GM23338 (cell line): ENCODE results near the gene BANK1. TPM values are rescaled to one million over a fixed set of nuclear protein-coding genes. Genes with fewer than 3 reads are reported as not detected.

Source experiments
- ATAC-seq: fragments of 200-7000 bp; cut with Tn5 transposase; 3 replicates; pipeline ENCODE4 v1.9.1; 2020
- DNase-seq: peaks from one replicate; pipeline ENCODE4 v3.0.0-alpha.2; 2015; ENCODE audit warnings: low spot score
- H2AFZ ChIP-seq: fragments of 200-600 bp; sonication (generic); 2 replicates; pipeline ENCODE4 v1.8.0; 2016; ENCODE audit warnings: antibody characterized with exemption, mild to moderate bottlenecking, moderate library complexity
- H3F3A ChIP-seq: fragments of 200-600 bp; sonication (generic); replicated peaks from 2 replicates; pipeline ENCODE4 v1.8.0; 2017; ENCODE audit warnings: antibody characterized with exemption, mixed run types, low read depth
- H3K27ac ChIP-seq: fragments of 200-600 bp; sonication (generic); 2 replicates; pipeline ENCODE4 v1.6.1; 2016; ENCODE audit warnings: low read depth
- H3K27me3 ChIP-seq: fragments of 200-600 bp; sonication (generic); 2 replicates; pipeline ENCODE4 v1.8.0; 2016; ENCODE audit warnings: mild to moderate bottlenecking, mixed run types, moderate library complexity; ENCODE audit not compliant: insufficient read depth
- H3K36me3 ChIP-seq: fragments of 200-600 bp; sonication (generic); 2 replicates; pipeline ENCODE4 v1.8.0; 2016; ENCODE audit warnings: mild to moderate bottlenecking; ENCODE audit not compliant: insufficient read depth
- H3K4me1 ChIP-seq: fragments of 200-600 bp; sonication (generic); 2 replicates; pipeline ENCODE4 v1.8.0; 2016; ENCODE audit warnings: mild to moderate bottlenecking, moderate library complexity; ENCODE audit not compliant: insufficient read depth
- H3K4me2 ChIP-seq: fragments of 200-600 bp; sonication (generic); 2 replicates; pipeline ENCODE4 v1.7.1; 2017; ENCODE audit warnings: mixed run types
- H3K4me3 ChIP-seq: fragments of 200-600 bp; sonication (generic); 2 replicates; pipeline ENCODE4 v1.6.1; 2016; ENCODE audit warnings: mixed run types
- H3K79me2 ChIP-seq: fragments of 200-600 bp; sonication (generic); replicated peaks from 2 replicates; pipeline ENCODE4 v1.8.0; 2017; ENCODE audit warnings: mild to moderate bottlenecking; ENCODE audit not compliant: insufficient read depth
- H3K9me2 ChIP-seq: fragments of 200-600 bp; sonication (generic); 2 replicates; pipeline ENCODE4 v1.8.0; 2017; ENCODE audit not compliant: insufficient read depth
- H4K20me1 ChIP-seq: fragments of 200-600 bp; sonication (generic); replicated peaks from 2 replicates; pipeline ENCODE4 v1.8.0; 2017; ENCODE audit warnings: mild to moderate bottlenecking; ENCODE audit not compliant: insufficient read depth
- H3K27ac Mint-ChIP-seq: 2 replicates; pipeline ENCODE4 v1.8.0; 2020; ENCODE audit warnings: inconsistent platforms, mild to moderate bottlenecking, moderate library complexity, mixed read lengths
- H3K27me3 Mint-ChIP-seq: 3 replicates; pipeline ENCODE4 v1.8.0; 2022; ENCODE audit warnings: low read depth, mild to moderate bottlenecking, moderate library complexity, mixed read lengths, inconsistent platforms; ENCODE audit not compliant: insufficient read depth, poor library complexity
- H3K36me3 Mint-ChIP-seq: 3 replicates; pipeline ENCODE4 v1.8.0; 2021; ENCODE audit warnings: low read depth, mild to moderate bottlenecking, inconsistent platforms, moderate library complexity, mixed read lengths
- H3K4me1 Mint-ChIP-seq: 3 replicates; pipeline ENCODE4 v1.8.0; 2020; ENCODE audit warnings: mild to moderate bottlenecking, inconsistent platforms, mixed read lengths
- H3K4me3 Mint-ChIP-seq: 3 replicates; pipeline ENCODE4 v1.8.0; 2021; ENCODE audit warnings: moderate library complexity, mild to moderate bottlenecking, inconsistent platforms, mixed read lengths
- H3K9me3 Mint-ChIP-seq: 3 replicates; pipeline ENCODE4 v1.8.0; 2020; ENCODE audit warnings: moderate library complexity, mild to moderate bottlenecking, inconsistent platforms, mixed read lengths
- CREB1 ChIP-seq: fragments of 250-450 bp; sonication (Bioruptor Pico); IDR thresholded peaks from 2 replicates; pipeline ENCODE4 v1.5.0; 2020; ENCODE audit warnings: low read depth, mild to moderate bottlenecking, moderate library complexity
- ETS1 ChIP-seq: IDR thresholded peaks from 2 replicates; pipeline ENCODE4 v1.6.1; 2016; ENCODE audit warnings: antibody characterized with exemption
- EZH2 ChIP-seq: fragments of 200-600 bp; sonication (generic); IDR thresholded peaks from one replicate; pipeline ENCODE4 v1.8.0; 2017; ENCODE audit warnings: antibody characterized with exemption, mild to moderate bottlenecking, low read depth; ENCODE audit not compliant: unreplicated experiment
- EZH2phosphoT487 ChIP-seq: fragments of 200-600 bp; sonication (generic); IDR thresholded peaks from one replicate; pipeline ENCODE4 v1.8.1; 2018; ENCODE audit warnings: antibody characterized with exemption; ENCODE audit not compliant: unreplicated experiment
- NANOG ChIP-seq: IDR thresholded peaks from 2 replicates; pipeline ENCODE4 v1.6.1; 2016; ENCODE audit warnings: antibody characterized with exemption, borderline replicate concordance
- STAT1 ChIP-seq: IDR thresholded peaks from one replicate; pipeline ENCODE4 v1.6.1; 2016; ENCODE audit warnings: antibody characterized with exemption; ENCODE audit not compliant: unreplicated experiment
- ZNF114 ChIP-seq: fragments of 250-450 bp; sonication (Bioruptor Pico); IDR thresholded peaks from 2 replicates; pipeline ENCODE4 v1.5.0; 2020; ENCODE audit warnings: mild to moderate bottlenecking, moderate library complexity
- ZNF331 ChIP-seq: fragments of 250-450 bp; sonication (Bioruptor Pico); IDR thresholded peaks from 2 replicates; pipeline ENCODE4 v1.5.0; 2020; ENCODE audit warnings: low read depth, mild to moderate bottlenecking, moderate library complexity
- polyA plus RNA-seq: library from polyadenylated mRNA; unstranded; fragments of >200 nt; fragmentation: Nextera tagmentation; extraction: Ambion mirVana; gene quantifications from 2 replicates; pipeline ENCODE4 v1.2.1, GENCODE V29; 2016
- total RNA-seq: library from RNA; depleted of rRNA; stranded (reverse); fragments of >200 nt; shearing (Covaris generic); gene quantifications from 2 replicates; pipeline ENCODE4 v1.2.3, GENCODE V29; 2014
- TF ChIP-seq, protein P1 (sequence below), 2 experiments: fragments of 200-600 bp in 1 of 2; sonication (generic) in 1 of 2; conservative IDR thresholded peaks; 2 replicates each; pipeline versions ENCODE4 v1.5.1 to v1.6.1; 2016 to 2017; ENCODE audit warnings: antibody characterized with exemption in 2 of 2, low read depth in 2 of 2, mild to moderate bottlenecking in 2 of 2, moderate library complexity in 1 of 2
- TF ChIP-seq, protein P2 (sequence below): IDR thresholded peaks from one replicate; pipeline ENCODE4 v1.6.1; 2018; ENCODE audit warnings: antibody characterized with exemption; ENCODE audit not compliant: unreplicated experiment

BANK1 gene
- total and polyA plus RNA-seq, 2 experiments from 2014 or later, result 0.86 to 0.87 TPM

- peaks cover 8% of the 10 kb centered on the region; the same call in 2 of the 3 replicates for H3K4me1 Mint-ChIP-seq
- H3K36me3 ChIP-seq, result no peaks in the 10 kb centered on the region
- no peak for DNase-seq
- H3K9me3 Mint-ChIP-seq, result peaks cover 4% of the 10 kb centered on the region; the same call in 2 of the 3 replicates
- no peaks in the 10 kb centered on the region for H3K27me3 ChIP-seq
- H3K27ac Mint-ChIP-seq, result no peak overlapping the region; the same call in 1 of the 2 replicates
- no peak overlapping the region for H3K27ac ChIP-seq
- no peak overlapping the region for H2AFZ ChIP-seq
- no peak overlapping the region for H3K4me3 ChIP-seq
- TF ChIP-seq EZH2, result no peak
- TF ChIP-seq ZNF114, result no peak
- no peak for TF ChIP-seq EZH2phosphoT487
- TF ChIP-seq, protein P1, sequence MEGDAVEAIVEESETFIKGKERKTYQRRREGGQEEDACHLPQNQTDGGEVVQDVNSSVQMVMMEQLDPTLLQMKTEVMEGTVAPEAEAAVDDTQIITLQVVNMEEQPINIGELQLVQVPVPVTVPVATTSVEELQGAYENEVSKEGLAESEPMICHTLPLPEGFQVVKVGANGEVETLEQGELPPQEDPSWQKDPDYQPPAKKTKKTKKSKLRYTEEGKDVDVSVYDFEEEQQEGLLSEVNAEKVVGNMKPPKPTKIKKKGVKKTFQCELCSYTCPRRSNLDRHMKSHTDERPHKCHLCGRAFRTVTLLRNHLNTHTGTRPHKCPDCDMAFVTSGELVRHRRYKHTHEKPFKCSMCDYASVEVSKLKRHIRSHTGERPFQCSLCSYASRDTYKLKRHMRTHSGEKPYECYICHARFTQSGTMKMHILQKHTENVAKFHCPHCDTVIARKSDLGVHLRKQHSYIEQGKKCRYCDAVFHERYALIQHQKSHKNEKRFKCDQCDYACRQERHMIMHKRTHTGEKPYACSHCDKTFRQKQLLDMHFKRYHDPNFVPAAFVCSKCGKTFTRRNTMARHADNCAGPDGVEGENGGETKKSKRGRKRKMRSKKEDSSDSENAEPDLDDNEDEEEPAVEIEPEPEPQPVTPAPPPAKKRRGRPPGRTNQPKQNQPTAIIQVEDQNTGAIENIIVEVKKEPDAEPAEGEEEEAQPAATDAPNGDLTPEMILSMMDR (conservative IDR thresholded peaks at IDR 0.05; ENCODE audit: low read depth in 2 of 2), result no peak
- no peak for TF ChIP-seq STAT1
- no peak for TF ChIP-seq ETS1
- no peak for TF ChIP-seq NANOG
- TF ChIP-seq CREB1, result no peak
- no peaks in the 10 kb centered on the region for H3K9me2 ChIP-seq
- H3K79me2 ChIP-seq, result no peaks in the 10 kb centered on the region
- no peak for ATAC-seq
- no peaks in the 10 kb centered on the region for H3K4me1 ChIP-seq
- no peaks in the 10 kb centered on the region for H3K27me3 Mint-ChIP-seq
- H3K36me3 Mint-ChIP-seq, result peaks cover 4% of the 10 kb centered on the region; the same call in 2 of the 3 replicates
- no peak overlapping the region for H3K4me3 Mint-ChIP-seq
- H4K20me1 ChIP-seq, result no peaks in the 10 kb centered on the region
- no peak overlapping the region for H3K4me2 ChIP-seq
- no peaks in the 10 kb centered on the region for H3F3A ChIP-seq
Measured at GRCh38 chr4:101983835-101984234, 193.3 kb downstream of the BANK1 start.

DNA sequence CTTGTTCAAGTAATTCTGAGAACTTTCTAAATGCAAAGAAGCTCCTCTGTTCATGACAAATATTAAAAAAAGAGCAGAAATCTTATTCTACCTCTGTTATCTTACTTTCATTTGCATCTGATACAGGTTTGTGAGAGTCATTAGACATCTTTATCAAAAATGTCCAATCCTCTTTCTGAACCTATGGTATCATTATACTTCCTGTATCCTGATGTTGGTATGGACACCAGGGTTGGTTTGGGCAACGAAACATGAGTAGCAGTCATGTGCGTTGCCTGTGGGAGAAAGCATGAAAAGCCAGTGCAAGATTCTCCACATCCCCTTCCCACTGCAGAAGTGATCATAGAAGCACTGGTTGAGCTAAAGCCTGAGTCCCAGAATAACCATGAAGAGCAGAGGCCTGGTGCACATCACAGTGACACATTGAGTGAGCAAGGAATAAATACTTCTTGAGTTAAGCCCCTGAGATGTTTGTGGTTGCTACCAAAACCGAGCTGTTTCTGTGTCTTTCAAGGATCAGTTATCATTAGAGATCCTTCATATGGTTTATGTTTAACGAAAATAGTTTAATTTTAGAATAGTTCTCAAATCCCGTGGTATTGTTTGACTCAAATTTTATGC is 197.2 kb downstream of the BANK1 start:
- ATAC-seq, result no peak
- H3K4me3 Mint-ChIP-seq, result no peak overlapping the region
- peaks cover 4% of the 10 kb centered on the region; the same call in 1 of the 2 replicates for H3K4me1 ChIP-seq
- no peak overlapping the region for H2AFZ ChIP-seq
- H3K27me3 ChIP-seq, result no peaks in the 10 kb centered on the region
- no peaks in the 10 kb centered on the region for H3K36me3 ChIP-seq
- no peaks in the 10 kb centered on the region for H3F3A ChIP-seq
- no peaks in the 10 kb centered on the region for H4K20me1 ChIP-seq
- H3K9me3 Mint-ChIP-seq, result peaks cover 4% of the 10 kb centered on the region; the same call in 2 of the 3 replicates
- H3K27ac ChIP-seq, result no peak overlapping the region
- H3K27me3 Mint-ChIP-seq, result no peaks in the 10 kb centered on the region
- H3K9me2 ChIP-seq, result no peaks in the 10 kb centered on the region
- H3K27ac Mint-ChIP-seq, result no peak overlapping the region
- peaks cover 4% of the 10 kb centered on the region; the same call in 2 of the 3 replicates for H3K36me3 Mint-ChIP-seq
- H3K4me2 ChIP-seq, result no peak overlapping the region
- DNase-seq, result no peak
- H3K4me1 Mint-ChIP-seq, result peaks cover 3% of the 10 kb centered on the region; the same call in 1 of the 3 replicates
- H3K79me2 ChIP-seq, result no peaks in the 10 kb centered on the region
- H3K4me3 ChIP-seq, result no peak overlapping the region
- TF ChIP-seq, protein P2, sequence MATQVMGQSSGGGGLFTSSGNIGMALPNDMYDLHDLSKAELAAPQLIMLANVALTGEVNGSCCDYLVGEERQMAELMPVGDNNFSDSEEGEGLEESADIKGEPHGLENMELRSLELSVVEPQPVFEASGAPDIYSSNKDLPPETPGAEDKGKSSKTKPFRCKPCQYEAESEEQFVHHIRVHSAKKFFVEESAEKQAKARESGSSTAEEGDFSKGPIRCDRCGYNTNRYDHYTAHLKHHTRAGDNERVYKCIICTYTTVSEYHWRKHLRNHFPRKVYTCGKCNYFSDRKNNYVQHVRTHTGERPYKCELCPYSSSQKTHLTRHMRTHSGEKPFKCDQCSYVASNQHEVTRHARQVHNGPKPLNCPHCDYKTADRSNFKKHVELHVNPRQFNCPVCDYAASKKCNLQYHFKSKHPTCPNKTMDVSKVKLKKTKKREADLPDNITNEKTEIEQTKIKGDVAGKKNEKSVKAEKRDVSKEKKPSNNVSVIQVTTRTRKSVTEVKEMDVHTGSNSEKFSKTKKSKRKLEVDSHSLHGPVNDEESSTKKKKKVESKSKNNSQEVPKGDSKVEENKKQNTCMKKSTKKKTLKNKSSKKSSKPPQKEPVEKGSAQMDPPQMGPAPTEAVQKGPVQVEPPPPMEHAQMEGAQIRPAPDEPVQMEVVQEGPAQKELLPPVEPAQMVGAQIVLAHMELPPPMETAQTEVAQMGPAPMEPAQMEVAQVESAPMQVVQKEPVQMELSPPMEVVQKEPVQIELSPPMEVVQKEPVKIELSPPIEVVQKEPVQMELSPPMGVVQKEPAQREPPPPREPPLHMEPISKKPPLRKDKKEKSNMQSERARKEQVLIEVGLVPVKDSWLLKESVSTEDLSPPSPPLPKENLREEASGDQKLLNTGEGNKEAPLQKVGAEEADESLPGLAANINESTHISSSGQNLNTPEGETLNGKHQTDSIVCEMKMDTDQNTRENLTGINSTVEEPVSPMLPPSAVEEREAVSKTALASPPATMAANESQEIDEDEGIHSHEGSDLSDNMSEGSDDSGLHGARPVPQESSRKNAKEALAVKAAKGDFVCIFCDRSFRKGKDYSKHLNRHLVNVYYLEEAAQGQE, result no peak
- TF ChIP-seq EZH2 (no peak), CREB1 (no peak), NANOG (no peak), ZNF331 (no peak), ETS1 (no peak)
- TF ChIP-seq, protein P1 (conservative IDR thresholded peaks at IDR 0.05; ENCODE audit: low read depth in 2 of 2), result no peak
